Jurkat, Clone E6-1 (cell line): ENCODE data around the gene NPW.

Source experiments
- DNase-seq: peaks from one replicate; pipeline ENCODE4 v3.0.0-alpha.2; 2011; ENCODE audit warnings: low read depth, low spot score
- H3K4me3 ChIP-seq: 2 replicates; pipeline ENCODE4 v1.5.1; 2011; ENCODE audit warnings: mild to moderate bottlenecking, low read length, control low read depth, moderate library complexity

The NPW gene

GRCh38 chr16:2015117-2015946 lies 4.3 kb upstream of the NPW start:
- no peak for DNase-seq
- H3K4me3 ChIP-seq = no peak overlapping the region

GRCh38 chr16:2015947-2016208 lies 3.7 kb upstream of the NPW start:
- no peak overlapping the region for H3K4me3 ChIP-seq
- DNase-seq = no peak

- no peak for DNase-seq
- H3K4me3 ChIP-seq = no peak overlapping the region
Measured at GRCh38 chr16:2016407-2016922, 3.1 kb upstream of the NPW start.

GRCh38 chr16:2019921-2020831 lies 591 bp downstream of the NPW start:
- DNase-seq = no peak
- no peak overlapping the region for H3K4me3 ChIP-seq

GRCh38 chr16:2022723-2023091 lies 3.1 kb downstream of the NPW start:
- peak overlapping the region; percentile 50 for H3K4me3 ChIP-seq
- peak; percentile 33 for DNase-seq

GRCh38 chr16:2023092-2024031 lies 3.8 kb downstream of the NPW start:
- peak overlapping the region; percentile 50 for H3K4me3 ChIP-seq
- DNase-seq = peak; percentile 82

- H3K4me3 ChIP-seq = no peak overlapping the region
- no peak for DNase-seq
Measured at GRCh38 chr16:2024032-2024420, 4.4 kb downstream of the NPW start.

GRCh38 chr16:2025251-2025650 lies 5.7 kb downstream of the NPW start:
- no peak for DNase-seq
- H3K4me3 ChIP-seq = no peak overlapping the region

GRCh38 chr16:2025878-2026460 lies 6.4 kb downstream of the NPW start:
- no peak overlapping the region for H3K4me3 ChIP-seq
- DNase-seq = no peak

GRCh38 chr16:2026461-2027023 lies 7.0 kb downstream of the NPW start, which contains the start of gene NHERF2:
Gene NHERF2 (plus strand): TSS chr16:2026902. CDS start chr16:2027006, 104 bp downstream.
- no peak for DNase-seq
- H3K4me3 ChIP-seq = peak within 1 kb of the TSS; percentile 24; the same call in 1 of the 2 replicates

- DNase-seq = no peak
- peak overlapping the region; percentile 24; the same call in 1 of the 2 replicates for H3K4me3 ChIP-seq
Measured at GRCh38 chr16:2027024-2028010, 7.7 kb downstream of the NPW start.

- DNase-seq = no peak
- H3K4me3 ChIP-seq = no peak overlapping the region
Measured at GRCh38 chr16:2028146-2028545, 8.6 kb downstream of the NPW start.

GRCh38 chr16:2028620-2029220 lies 9.1 kb downstream of the NPW start:
- H3K4me3 ChIP-seq = no peak overlapping the region
- no peak for DNase-seq

GRCh38 chr16:2029350-2029749 lies 9.8 kb downstream of the NPW start:
- no peak for DNase-seq
- no peak overlapping the region for H3K4me3 ChIP-seq

- no peak for DNase-seq
- H3K4me3 ChIP-seq = no peak overlapping the region
Measured at GRCh38 chr16:2030036-2030435, 10.5 kb downstream of the NPW start.

GRCh38 chr16:2031081-2031577 lies 11.5 kb downstream of the NPW start:
- H3K4me3 ChIP-seq = no peak overlapping the region
- DNase-seq = no peak
